ENCODE results near the gene KLHL29.

DNA sequence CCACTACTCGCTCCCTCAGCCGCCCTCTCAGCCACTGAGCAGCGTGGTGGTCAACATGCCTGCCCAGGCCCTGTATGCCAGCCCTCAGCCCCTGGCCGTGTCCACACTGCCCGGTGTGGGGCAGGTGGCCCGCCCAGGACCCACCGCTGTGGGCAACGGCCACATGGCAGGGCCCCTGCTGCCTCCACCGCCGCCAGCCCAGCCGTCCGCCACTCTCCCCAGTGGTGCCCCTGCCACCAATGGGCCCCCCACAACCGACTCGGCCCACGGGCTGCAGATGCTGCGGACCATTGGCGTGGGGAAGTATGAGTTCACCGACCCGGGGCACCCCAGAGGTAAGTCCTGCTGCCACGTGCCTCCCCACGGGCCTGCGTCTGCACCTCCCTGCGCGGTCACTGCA, 257.5 kb downstream of the KLHL29 start:
- no peak for TF ChIP-seq EZH2 (IDR thresholded peaks at IDR 0.05; ENCODE audit: insufficient read depth, poor library complexity, severe bottlenecking)
- no peak for TF ChIP-seq EZH2phosphoT487 (IDR thresholded peaks at IDR 0.05; ENCODE audit: insufficient read depth, low read depth)

Data from GM23248 (cell line).